Head of caudate nucleus (tissue), 42 donors: ENCODE results near the gene NOLC1.

Source experiments
- DNase-seq, 42 donors: peaks; one replicate each; pipeline versions ENCODE4 v3.0.0 to v3.0.0-alpha.2; 2020 to 2021; ENCODE audit warnings: mixed read lengths in 7 of 42
- intact Hi-C: fragments of 100-400 bp; cut with DNase I; formaldehyde crosslinking; loops from one replicate; pipeline ENCODE4 v1.15.0; 2022

Gene NOLC1

DNA sequence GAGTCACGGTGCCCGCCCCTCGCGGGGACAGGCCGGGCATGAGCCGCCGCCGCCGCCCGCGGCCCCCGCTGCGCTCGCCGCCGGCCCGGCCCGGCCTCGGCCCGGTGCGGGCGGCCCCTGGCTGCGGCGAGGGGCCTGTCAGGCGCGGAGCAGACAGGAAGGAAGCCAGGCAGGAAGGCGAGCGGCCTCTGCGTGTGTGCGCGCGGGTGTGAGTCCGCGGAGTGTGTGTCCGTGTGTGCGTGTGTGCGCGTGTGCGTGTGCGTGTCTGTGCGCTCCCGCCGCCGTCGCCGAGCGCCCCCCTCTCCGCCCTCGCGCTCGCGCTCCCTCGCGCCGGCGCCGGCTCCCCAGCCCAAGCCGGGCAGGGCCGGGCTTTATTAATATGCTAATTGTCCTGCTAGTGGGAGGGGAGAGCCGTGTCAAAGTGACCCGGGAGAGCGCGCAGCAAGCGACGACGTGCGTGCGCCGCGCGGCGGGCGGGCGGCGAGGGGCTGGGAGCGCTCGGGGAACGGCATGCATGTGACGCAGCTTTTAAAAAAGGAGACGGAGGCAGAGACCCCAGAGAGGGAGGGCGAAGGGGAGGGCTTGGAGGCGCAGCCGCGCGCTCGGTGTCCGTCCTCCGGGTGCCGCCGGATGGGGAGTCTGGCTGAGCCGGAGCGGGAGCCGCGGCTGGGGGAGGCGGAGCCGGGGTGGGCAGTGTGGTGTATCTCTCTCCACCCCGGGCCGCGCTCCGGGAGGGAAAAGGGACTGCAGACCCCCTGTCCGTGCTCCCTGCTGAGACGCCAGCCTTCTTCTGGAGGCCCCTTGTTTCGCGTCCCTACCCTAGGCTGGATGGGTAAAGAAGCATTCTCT, 31.8 kb upstream of the NOLC1 start, which contains the start of gene LDB1:
Gene LDB1, minus strand, starts transcription at position 227 of the 849 bp plus-strand sequence. CDS start 258 bp downstream, outside the sequence.
- intact Hi-C loops = no loop called here

DNA sequence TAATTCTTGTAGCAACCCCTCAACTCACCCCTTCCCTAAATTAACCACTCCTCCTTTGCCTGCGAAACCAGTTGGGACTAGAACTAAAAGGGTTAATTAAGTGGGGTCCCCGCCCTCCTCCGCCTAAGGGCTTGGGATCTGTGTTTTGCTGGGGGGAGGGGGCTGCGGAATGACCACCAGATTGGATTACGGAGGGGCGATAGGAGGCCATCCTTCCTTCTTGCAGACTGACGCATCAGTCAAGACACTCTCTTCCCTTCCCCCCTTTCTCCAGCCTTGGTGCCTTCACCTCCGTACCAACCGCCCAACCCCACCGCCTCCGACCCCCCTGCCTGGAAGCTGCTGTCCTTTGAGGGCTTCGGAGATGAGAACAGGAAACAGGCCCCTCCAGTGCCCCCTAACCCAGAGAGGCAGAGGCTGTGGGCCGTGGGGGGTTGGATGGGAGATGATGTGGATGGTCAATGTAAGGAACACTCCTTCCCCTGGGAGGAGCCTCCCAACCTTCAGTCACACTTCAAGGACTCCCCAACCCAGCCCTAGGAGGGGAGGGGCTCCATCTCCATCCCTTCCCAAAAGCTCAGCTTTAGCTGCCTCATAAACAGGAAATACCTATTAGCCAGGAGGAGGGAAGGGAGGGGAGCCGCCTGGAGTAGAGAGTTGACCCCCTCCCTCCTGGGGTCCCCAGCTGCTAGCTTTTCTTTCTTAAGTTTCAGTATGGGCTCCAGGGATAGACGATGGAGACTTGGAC, 31.0 kb upstream of the NOLC1 start:
- intact Hi-C loops = no loop called here
- peak in 39 of 42 donors; percentile 22 to 81 (median 59) for DNase-seq

More for the DNA sequence above, 31.8 kb upstream of the NOLC1 start, which contains the start of gene LDB1:
- DNase-seq = peak; percentile 66 to 94 (median 86)

- DNase-seq = peak in 4 of 42 donors; percentile 22 to 57 (median 24)
- intact Hi-C loops = no loop called here
These were observed 30.3 kb upstream of the NOLC1 start for GRCh38 chr10:102121739-102122372.

DNA sequence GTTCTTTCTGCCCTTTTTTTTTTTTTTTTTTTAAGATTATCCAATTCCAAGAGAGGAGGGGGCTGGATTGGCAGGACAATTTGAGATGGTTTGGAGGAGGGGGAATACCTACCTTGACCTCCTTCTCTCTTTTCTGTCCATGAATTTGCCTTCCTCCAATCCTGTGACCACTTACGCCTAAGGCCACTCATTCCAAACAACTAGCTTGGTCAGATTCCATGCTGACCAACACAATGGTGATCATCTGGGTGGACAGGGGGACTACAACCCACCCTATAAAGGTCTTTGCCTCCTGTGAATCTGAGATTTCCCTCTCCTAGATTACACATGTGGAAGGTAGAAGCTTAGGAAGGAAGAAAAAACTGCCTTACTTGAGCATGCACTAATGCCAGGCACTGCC, 29.7 kb upstream of the NOLC1 start:
- intact Hi-C loops = no loop called here
- no peak for DNase-seq

DNA sequence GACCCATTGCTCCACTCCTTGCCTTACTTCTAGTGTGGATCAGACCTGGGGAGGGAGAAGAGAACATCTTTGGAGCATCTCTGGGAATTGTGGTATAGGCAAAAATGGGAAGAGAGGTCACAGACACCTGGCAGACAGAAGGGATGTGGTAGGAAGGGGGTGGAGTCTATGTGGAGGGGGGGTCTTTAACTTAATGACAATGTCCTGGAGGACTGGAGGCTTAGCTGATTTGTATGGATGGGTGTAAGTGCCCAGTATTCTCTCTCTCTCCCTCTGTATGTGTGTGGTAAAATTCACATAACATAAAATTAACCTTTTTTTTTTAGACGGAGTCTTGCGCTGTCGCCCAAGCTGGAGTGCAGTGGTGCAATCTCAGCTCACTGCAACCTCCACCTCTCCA, 29.0 kb upstream of the NOLC1 start:
- no peak for DNase-seq
- intact Hi-C loops = no loop called here

DNA sequence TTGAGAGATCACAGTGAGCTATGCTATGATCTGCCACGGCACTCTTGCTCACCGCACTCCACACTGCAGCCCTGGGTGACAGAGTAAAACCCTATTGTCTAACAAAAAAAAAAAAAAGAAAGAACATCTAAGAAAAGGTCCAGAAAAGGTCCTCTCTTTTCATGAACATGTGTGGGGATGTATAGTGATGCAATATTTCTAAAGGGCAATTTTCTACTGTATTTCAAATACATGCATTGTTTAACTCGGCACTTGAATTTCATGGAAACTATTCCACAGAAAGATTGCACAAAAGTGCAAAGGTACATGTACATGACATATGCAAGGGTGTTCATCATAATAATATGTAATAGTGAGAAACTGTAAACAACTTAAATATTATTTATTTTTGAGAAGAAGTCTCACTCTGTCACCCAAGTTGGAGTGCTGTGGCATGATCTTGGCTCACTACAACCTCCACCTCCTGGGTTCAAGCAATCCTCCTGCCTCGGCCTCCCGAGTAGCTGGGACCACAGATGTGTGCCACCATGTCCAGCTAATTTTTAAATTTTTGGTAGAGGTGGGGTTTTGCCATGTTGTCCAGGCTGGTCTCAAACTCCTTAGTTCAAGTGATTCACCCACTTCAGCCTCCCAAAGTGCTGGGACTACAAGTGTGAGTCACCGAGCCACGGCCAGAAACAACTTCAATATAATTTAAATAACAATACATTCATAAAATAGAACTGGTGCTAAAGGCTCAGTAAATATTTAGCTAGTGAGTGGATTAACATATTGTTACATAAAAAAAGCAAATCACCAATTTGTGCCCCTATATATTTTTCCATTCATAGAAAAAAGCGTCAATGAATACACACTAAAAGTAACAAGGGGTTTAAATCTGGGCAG, 20.7 kb upstream of the NOLC1 start:
- intact Hi-C loops = loop anchor here (2.0 kb wide), 1 partner anchor 75 kb away; the partner anchor contains the start of gene ARMH3
- DNase-seq = no peak

DNA sequence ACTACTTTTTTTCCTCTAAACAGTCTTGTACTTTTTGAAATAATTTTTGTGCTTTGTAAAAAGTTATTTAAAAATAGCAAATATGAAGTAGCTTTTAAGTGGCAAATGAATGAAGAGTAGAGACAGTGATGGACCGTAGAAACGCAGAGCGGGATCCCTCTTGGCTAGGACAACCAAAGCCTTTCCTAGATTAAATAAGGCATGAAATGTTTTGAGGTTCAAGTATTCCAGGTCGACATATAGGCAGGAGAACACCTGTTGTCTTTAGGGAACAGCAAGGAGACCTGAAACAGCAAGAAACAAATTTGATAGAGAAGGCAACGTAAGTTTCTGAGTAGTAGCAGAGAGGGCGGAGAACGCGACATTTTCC, 20.0 kb upstream of the NOLC1 start:
- no peak for DNase-seq
- intact Hi-C loops = loop anchor here (2.0 kb wide), 1 partner anchor 75 kb away; the partner anchor contains the start of gene ARMH3

DNA sequence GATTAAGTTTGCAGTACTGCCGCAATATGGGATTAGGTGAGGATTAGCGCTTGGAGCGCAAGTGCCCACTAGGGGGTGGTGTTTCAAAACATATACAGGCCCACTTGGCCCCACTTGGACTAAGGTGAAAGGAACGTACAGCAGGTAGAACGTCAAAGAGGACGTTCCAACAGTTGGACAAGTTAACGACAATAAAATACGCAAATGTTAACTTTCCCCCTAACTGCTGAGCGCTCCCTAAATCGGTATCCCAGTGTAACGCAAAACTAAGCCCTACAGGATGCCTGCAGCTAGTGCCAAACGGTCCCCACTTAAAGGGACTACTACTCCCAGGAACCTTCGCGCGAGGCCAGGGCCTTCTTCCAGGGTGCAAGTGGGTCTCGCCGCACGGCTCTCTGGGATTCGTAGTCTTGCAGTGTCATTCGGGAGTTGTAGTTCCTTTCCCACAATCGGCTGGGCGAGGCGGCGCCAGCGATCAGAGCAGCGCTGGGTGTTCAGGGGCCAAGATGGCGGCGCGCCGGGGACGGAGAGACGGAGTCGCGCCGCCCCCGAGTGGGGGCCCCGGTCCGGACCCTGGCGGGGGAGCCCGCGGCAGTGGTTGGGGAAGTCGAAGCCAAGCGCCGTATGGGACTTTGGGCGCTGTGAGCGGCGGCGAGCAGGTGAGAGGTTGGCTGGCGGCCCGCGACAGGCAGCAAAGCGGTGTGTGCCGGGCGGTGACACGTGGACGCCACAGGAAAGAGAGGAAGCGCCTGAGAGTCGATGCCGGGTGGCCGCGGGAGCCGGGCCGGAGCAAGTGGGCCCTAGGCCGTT, 19.4 kb upstream of the NOLC1 start, which contains the start of gene PPRC1:
Gene PPRC1, plus strand, starts transcription at position 478 of the 810 bp plus-strand sequence. Its CDS starts 29 bp downstream, at position 507.
- intact Hi-C loops = loop anchor here (2.0 kb wide), 1 partner anchor 76 kb away; the partner anchor contains the start of gene ARMH3
- peak; percentile 97 to 100 (median 99) for DNase-seq

DNA sequence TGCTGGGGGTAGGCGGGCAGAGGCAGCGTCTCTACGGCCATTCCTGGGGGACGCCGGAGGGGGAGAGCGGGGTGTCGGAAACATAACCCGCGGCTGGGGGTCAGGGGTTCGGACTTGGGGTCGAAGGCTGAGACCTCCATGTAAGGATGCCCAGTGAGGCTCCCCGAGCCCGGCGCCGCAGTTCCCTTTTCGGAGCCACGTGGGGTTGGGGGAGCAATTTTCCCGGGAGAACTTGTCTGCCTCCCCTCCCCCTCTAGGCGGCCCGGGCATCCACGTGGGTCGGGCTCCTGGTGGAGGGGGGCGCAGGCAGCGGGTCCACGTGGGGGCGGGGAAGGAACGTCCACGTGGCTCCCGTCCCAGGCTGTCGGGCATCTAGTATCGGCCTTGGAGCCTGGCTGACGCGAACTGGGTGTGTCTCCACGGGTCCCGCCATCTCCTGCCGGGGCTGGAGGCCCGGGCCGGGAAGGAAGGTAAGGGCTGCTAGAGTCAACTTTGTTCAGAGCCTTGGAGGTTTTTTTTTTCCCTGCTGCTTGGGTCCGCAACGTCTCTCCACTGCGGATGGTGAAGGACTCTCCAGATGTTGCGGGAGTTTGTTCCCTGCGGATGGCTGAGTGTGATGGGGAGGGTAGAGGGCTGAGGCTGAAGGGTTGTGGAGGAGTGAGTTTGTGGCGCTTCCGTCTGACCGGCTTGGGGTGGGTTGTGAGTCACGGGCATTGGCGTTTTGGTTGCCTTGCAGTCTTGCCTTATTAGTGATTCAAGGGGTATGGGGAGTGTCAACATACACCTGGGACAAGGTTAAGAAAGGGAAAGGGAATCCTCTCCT, 18.6 kb upstream of the NOLC1 start:
- DNase-seq = peak; percentile 48 to 91 (median 78)
- intact Hi-C loops = loop anchor here (2.0 kb wide), 1 partner anchor 77 kb away; the partner anchor contains the start of gene ARMH3

- intact Hi-C loops = no loop called here
- no peak for DNase-seq
These were observed 17.8 kb upstream of the NOLC1 start for GRCh38 chr10:102134416-102134815.

DNA sequence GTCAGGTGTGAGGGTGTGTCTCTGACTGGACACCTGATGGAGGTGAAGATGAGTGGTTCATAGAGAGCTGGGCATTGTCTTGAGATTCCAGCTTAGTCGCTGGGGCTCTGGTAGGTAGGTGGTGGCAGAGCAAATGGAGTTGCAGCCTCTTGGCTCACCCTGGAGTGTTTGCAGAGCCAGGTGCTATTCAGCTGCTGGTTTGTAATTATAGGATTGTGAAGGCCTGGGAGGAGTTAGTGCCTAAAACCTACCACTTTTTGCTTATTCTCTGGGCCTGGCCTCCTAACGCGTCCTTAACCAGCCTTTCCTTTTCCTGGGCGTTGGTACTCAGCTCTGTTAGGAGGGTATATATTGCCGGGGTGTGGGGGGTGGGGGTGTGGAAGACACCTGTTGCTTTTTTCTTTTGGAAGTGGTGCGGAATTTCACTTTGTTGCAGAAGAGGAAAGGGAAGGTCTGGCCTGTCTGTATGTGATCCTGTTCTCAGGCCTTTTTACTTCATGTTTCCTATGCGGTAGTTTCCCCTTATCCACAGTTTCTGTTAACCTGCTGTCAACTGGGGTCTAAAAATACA, 16.1 kb upstream of the NOLC1 start:
- DNase-seq = no peak
- intact Hi-C loops = no loop called here

- no peak for DNase-seq
- intact Hi-C loops = no loop called here
These were observed 12.7 kb upstream of the NOLC1 start for GRCh38 chr10:102139281-102140110.

DNA sequence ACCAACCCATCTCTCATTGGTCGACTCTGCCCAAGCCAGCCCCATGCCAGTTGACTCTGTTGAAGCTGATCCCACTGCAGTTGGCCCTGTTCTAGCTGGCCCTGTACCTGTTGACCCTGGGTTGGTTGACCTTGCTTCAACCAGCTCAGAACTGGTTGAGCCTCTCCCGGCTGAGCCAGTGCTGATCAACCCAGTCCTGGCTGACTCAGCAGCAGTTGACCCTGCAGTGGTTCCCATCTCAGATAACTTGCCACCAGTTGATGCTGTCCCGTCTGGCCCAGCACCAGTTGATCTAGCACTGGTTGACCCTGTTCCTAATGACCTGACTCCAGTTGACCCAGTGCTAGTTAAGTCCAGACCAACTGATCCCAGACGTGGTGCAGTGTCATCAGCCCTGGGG, 12.0 kb upstream of the NOLC1 start:
- intact Hi-C loops = no loop called here
- no peak for DNase-seq

DNA sequence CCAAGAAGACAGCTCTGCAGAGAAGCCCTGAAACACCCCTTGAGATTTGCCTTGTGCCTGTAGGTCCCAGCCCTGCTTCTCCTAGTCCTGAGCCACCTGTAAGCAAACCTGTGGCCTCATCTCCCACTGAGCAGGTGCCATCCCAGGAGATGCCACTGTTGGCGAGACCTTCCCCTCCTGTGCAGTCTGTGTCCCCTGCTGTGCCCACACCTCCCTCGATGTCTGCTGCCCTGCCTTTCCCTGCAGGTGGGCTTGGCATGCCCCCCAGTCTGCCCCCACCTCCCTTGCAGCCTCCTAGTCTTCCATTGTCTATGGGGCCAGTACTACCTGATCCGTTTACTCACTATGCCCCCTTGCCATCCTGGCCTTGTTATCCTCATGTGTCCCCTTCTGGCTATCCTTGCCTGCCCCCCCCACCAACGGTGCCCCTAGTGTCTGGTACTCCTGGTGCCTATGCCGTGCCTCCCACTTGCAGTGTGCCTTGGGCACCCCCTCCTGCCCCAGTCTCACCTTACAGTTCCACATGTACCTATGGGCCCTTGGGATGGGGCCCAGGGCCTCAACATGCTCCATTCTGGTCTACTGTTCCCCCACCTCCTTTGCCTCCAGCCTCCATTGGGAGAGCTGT, 11.2 kb upstream of the NOLC1 start:
- no peak for DNase-seq
- intact Hi-C loops = no loop called here

- intact Hi-C loops = no loop called here
- no peak for DNase-seq
These were observed 10.5 kb upstream of the NOLC1 start for GRCh38 chr10:102141583-102142107.
